ENCODE results near the gene TULP1.

GRCh38 chr6:35469751-35470662 lies 42.7 kb downstream of the TULP1 start:
- TF ChIP-seq, protein P1, sequence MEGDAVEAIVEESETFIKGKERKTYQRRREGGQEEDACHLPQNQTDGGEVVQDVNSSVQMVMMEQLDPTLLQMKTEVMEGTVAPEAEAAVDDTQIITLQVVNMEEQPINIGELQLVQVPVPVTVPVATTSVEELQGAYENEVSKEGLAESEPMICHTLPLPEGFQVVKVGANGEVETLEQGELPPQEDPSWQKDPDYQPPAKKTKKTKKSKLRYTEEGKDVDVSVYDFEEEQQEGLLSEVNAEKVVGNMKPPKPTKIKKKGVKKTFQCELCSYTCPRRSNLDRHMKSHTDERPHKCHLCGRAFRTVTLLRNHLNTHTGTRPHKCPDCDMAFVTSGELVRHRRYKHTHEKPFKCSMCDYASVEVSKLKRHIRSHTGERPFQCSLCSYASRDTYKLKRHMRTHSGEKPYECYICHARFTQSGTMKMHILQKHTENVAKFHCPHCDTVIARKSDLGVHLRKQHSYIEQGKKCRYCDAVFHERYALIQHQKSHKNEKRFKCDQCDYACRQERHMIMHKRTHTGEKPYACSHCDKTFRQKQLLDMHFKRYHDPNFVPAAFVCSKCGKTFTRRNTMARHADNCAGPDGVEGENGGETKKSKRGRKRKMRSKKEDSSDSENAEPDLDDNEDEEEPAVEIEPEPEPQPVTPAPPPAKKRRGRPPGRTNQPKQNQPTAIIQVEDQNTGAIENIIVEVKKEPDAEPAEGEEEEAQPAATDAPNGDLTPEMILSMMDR (IDR thresholded peaks at IDR 0.05): no peak
- no peak for TF ChIP-seq POLR2A (IDR thresholded peaks at IDR 0.05)
